Peyer's patch (tissue), 4 donors: ENCODE results near the gene RPS3.
A peak's percentile ranks its signal among the peaks of the same experiment; 100 is the strongest.

Source experiments
- CTCF ChIP-seq, 6 experiments: fragments of 450-650 bp in 4 of 6; fragments of 200-600 bp in 2 of 6; sonication (generic) in 1 of 6; IDR thresholded peaks; one replicate each; pipeline ENCODE4 v1.5.1; 2017 to 2019; ENCODE audit warnings: antibody characterized with exemption in 6 of 6, mild to moderate bottlenecking in 3 of 6, moderate library complexity in 1 of 6
- POLR2A ChIP-seq, 2 donors: fragments of 450-650 bp; IDR thresholded peaks; one replicate each; pipeline ENCODE4 v1.5.1; 2017; ENCODE audit warnings: antibody characterized with exemption in 2 of 2, mild to moderate bottlenecking in 2 of 2, moderate library complexity in 2 of 2

GRCh38 chr11:75380716-75381420 is 18.4 kb upstream of the RPS3 start:
- TF ChIP-seq POLR2A (IDR thresholded peaks at IDR 0.05): peak in 1 of 2 donors; percentile 8
- TF ChIP-seq CTCF (IDR thresholded peaks at IDR 0.05): no peak
